ENCODE results near the gene TNFRSF8. TPM values are rescaled to one million over a fixed set of nuclear protein-coding genes. Genes with fewer than 3 reads are reported as not detected.

The TNFRSF8 gene
- total and polyA plus RNA-seq, 2 donors (not counting 1 experiment from before 2014, with no cell fraction given), result 0.36 to 0.57 TPM

- Histone ChIP-seq H3K9me3 (ENCODE audit: control extremely low read depth in 1 of 3, control insufficient read depth in 2 of 3, insufficient read depth in 1 of 3, low read length in 2 of 3) (peaks cover 0 to 7% (median 0%) of the 10 kb centered on the region in 3 donors), H3K27me3 (replicated peaks in 1 of 4; ENCODE audit: control extremely low read depth in 1 of 4, control insufficient read depth in 3 of 4, insufficient read depth in 4 of 4, low read length in 3 of 4) (peaks cover 0 to 10% (median 5%) of the 10 kb centered on the region in 4 experiments), H2AFZ (ENCODE audit: insufficient read depth, low read depth, low read length, poor library complexity, severe bottlenecking) (no peak overlapping the region), H3K4me2 (replicated peaks; ENCODE audit: low read depth, low read length, poor library complexity, severe bottlenecking) (no peak overlapping the region), H3K36me3 (replicated peaks in 1 of 2; ENCODE audit: control extremely low read depth in 1 of 2, control insufficient read depth in 1 of 2, extremely low read depth in 1 of 2, insufficient read depth in 2 of 2, low read length in 1 of 2) (no peaks in the 10 kb centered on the region), H3K27ac (ENCODE audit: low read length in 2 of 2) (no peak overlapping the region), H3K4me3 (ENCODE audit: control extremely low read depth in 1 of 5, extremely low read depth in 1 of 5, insufficient read depth in 1 of 5, low read depth in 2 of 5, low read length in 4 of 5) (no peak overlapping the region), H3K79me2 (ENCODE audit: control insufficient read depth, insufficient read depth, low read length) (no peaks in the 10 kb centered on the region), H3K9ac (ENCODE audit: low read length) (no peak overlapping the region), H4K20me1 (ENCODE audit: control insufficient read depth, insufficient read depth, low read length, poor library complexity, severe bottlenecking) (no peaks in the 10 kb centered on the region), H3K4me1 (ENCODE audit: control insufficient read depth in 2 of 2, insufficient read depth in 2 of 2, low read length in 2 of 2) (peaks cover 8 to 9% of the 10 kb centered on the region in 2 donors)
- Mint-ChIP-seq H3K27ac (no peak overlapping the region), H3K9me3 (ENCODE audit: insufficient read depth) (no peaks in the 10 kb centered on the region), H3K27me3 (peaks cover 12% of the 10 kb centered on the region), H3K4me3 (no peak overlapping the region), H3K4me1 (peaks cover 17% of the 10 kb centered on the region)
- TF ChIP-seq, protein P1, sequence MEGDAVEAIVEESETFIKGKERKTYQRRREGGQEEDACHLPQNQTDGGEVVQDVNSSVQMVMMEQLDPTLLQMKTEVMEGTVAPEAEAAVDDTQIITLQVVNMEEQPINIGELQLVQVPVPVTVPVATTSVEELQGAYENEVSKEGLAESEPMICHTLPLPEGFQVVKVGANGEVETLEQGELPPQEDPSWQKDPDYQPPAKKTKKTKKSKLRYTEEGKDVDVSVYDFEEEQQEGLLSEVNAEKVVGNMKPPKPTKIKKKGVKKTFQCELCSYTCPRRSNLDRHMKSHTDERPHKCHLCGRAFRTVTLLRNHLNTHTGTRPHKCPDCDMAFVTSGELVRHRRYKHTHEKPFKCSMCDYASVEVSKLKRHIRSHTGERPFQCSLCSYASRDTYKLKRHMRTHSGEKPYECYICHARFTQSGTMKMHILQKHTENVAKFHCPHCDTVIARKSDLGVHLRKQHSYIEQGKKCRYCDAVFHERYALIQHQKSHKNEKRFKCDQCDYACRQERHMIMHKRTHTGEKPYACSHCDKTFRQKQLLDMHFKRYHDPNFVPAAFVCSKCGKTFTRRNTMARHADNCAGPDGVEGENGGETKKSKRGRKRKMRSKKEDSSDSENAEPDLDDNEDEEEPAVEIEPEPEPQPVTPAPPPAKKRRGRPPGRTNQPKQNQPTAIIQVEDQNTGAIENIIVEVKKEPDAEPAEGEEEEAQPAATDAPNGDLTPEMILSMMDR (IDR thresholded peaks at IDR 0.05), result no peak
- no peak for TF ChIP-seq EZH2 (IDR thresholded peaks at IDR 0.05; ENCODE audit: borderline replicate concordance, insufficient read depth, low read depth, low read length, poor library complexity, severe bottlenecking)
- intact Hi-C loops (cut with micrococcal nuclease), result no loop called here
- ATAC-seq (ENCODE audit: low read depth) (peak; percentile 54), DNase-seq (no peak)
- POLR2A ChIA-PET, result interaction anchor here (1.4 to 1.9 kb wide), 2 partner anchors 17 to 22 kb away, joined by 4 to 5 read pairs; no protein-coding TSS in a partner anchor
- CTCF ChIA-PET, result interaction anchor here (0.6 to 1.6 kb wide), 2 partner anchors 12 to 87 kb away, joined by 5 read pairs; no protein-coding TSS in a partner anchor
Measured at GRCh38 chr1:12057382-12057781, 5.7 kb upstream of the TNFRSF8 start.

GRCh38 chr1:12057940-12058687 is 5.0 kb upstream of the TNFRSF8 start:
- Mint-ChIP-seq H3K27ac (no peak overlapping the region), H3K9me3 (ENCODE audit: insufficient read depth) (no peaks in the 10 kb centered on the region), H3K4me1 (peaks cover 14% of the 10 kb centered on the region), H3K4me3 (no peak overlapping the region), H3K27me3 (peaks cover 17% of the 10 kb centered on the region)
- TF ChIP-seq, protein P1 (IDR thresholded peaks at IDR 0.05), result no peak
- TF ChIP-seq EZH2 (IDR thresholded peaks at IDR 0.05; ENCODE audit: borderline replicate concordance, insufficient read depth, low read depth, low read length, poor library complexity, severe bottlenecking), result no peak
- H3K36me3 ChIP-seq (replicated peaks in 1 of 2; ENCODE audit: control extremely low read depth in 1 of 2, control insufficient read depth in 1 of 2, extremely low read depth in 1 of 2, insufficient read depth in 2 of 2, low read length in 1 of 2), result no peaks in the 10 kb centered on the region
- intact Hi-C loops (cut with micrococcal nuclease), result no loop called here
- H3K9ac ChIP-seq (ENCODE audit: low read length), result no peak overlapping the region
- DNase-seq, result no peak
- 87% methylated on average over 3 of the region's 4 CpGs for WGBS (ENCODE audit: insufficient coverage)
- no peak overlapping the region for H2AFZ ChIP-seq (ENCODE audit: insufficient read depth, low read depth, low read length, poor library complexity, severe bottlenecking)
- no peaks in the 10 kb centered on the region for H4K20me1 ChIP-seq (ENCODE audit: control insufficient read depth, insufficient read depth, low read length, poor library complexity, severe bottlenecking)
- H3K9me3 ChIP-seq (ENCODE audit: control extremely low read depth in 1 of 3, control insufficient read depth in 2 of 3, insufficient read depth in 1 of 3, low read length in 2 of 3), result peaks cover 0 to 7% (median 0%) of the 10 kb centered on the region in 3 donors
- ChIA-PET CTCF (interaction anchor here (0.6 to 2.2 kb wide), 2 partner anchors 21 to 86 kb away, joined by 5 to 8 read pairs; no protein-coding TSS in a partner anchor), POLR2A (interaction anchor here (1.4 to 1.9 kb wide), 2 partner anchors 18 to 21 kb away, joined by 4 to 5 read pairs; no protein-coding TSS in a partner anchor)
- H3K27me3 ChIP-seq (replicated peaks in 1 of 4; ENCODE audit: control extremely low read depth in 1 of 4, control insufficient read depth in 3 of 4, insufficient read depth in 4 of 4, low read length in 3 of 4), result peaks cover 0 to 14% (median 8%) of the 10 kb centered on the region in 4 experiments
- no peak overlapping the region for H3K27ac ChIP-seq (ENCODE audit: low read length in 2 of 2)
- H3K4me2 ChIP-seq (replicated peaks; ENCODE audit: low read depth, low read length, poor library complexity, severe bottlenecking), result no peak overlapping the region
- no peak overlapping the region for H3K4me3 ChIP-seq (ENCODE audit: control extremely low read depth in 1 of 5, extremely low read depth in 1 of 5, insufficient read depth in 1 of 5, low read depth in 2 of 5, low read length in 4 of 5)
- H3K79me2 ChIP-seq (ENCODE audit: control insufficient read depth, insufficient read depth, low read length), result no peaks in the 10 kb centered on the region
- ATAC-seq (ENCODE audit: low read depth), result no peak
- H3K4me1 ChIP-seq (ENCODE audit: control insufficient read depth in 2 of 2, insufficient read depth in 2 of 2, low read length in 2 of 2), result peaks cover 10 to 11% of the 10 kb centered on the region in 2 donors
